GM23338 (cell line): Measurements from ENCODE around the gene C5orf24. TPM values are rescaled to one million over a fixed set of nuclear protein-coding genes. Genes with fewer than 3 reads are reported as not detected.

Experiments used
- ATAC-seq: fragments of 200-7000 bp; cut with Tn5 transposase; 3 replicates; pipeline ENCODE4 v1.9.1; 2020
- DNase-seq: peaks from one replicate; pipeline ENCODE4 v3.0.0-alpha.2; 2015; ENCODE audit warnings: low spot score
- H2AFZ ChIP-seq: fragments of 200-600 bp; sonication (generic); 2 replicates; pipeline ENCODE4 v1.8.0; 2016; ENCODE audit warnings: antibody characterized with exemption, mild to moderate bottlenecking, moderate library complexity
- H3F3A ChIP-seq: fragments of 200-600 bp; sonication (generic); replicated peaks from 2 replicates; pipeline ENCODE4 v1.8.0; 2017; ENCODE audit warnings: antibody characterized with exemption, mixed run types, low read depth
- H3K27ac ChIP-seq: fragments of 200-600 bp; sonication (generic); 2 replicates; pipeline ENCODE4 v1.6.1; 2016; ENCODE audit warnings: low read depth
- H3K27me3 ChIP-seq: fragments of 200-600 bp; sonication (generic); 2 replicates; pipeline ENCODE4 v1.8.0; 2016; ENCODE audit warnings: mild to moderate bottlenecking, mixed run types, moderate library complexity; ENCODE audit not compliant: insufficient read depth
- H3K36me3 ChIP-seq: fragments of 200-600 bp; sonication (generic); 2 replicates; pipeline ENCODE4 v1.8.0; 2016; ENCODE audit warnings: mild to moderate bottlenecking; ENCODE audit not compliant: insufficient read depth
- H3K4me1 ChIP-seq: fragments of 200-600 bp; sonication (generic); 2 replicates; pipeline ENCODE4 v1.8.0; 2016; ENCODE audit warnings: mild to moderate bottlenecking, moderate library complexity; ENCODE audit not compliant: insufficient read depth
- H3K4me2 ChIP-seq: fragments of 200-600 bp; sonication (generic); 2 replicates; pipeline ENCODE4 v1.7.1; 2017; ENCODE audit warnings: mixed run types
- H3K4me3 ChIP-seq: fragments of 200-600 bp; sonication (generic); 2 replicates; pipeline ENCODE4 v1.6.1; 2016; ENCODE audit warnings: mixed run types
- H3K79me2 ChIP-seq: fragments of 200-600 bp; sonication (generic); replicated peaks from 2 replicates; pipeline ENCODE4 v1.8.0; 2017; ENCODE audit warnings: mild to moderate bottlenecking; ENCODE audit not compliant: insufficient read depth
- H3K9me2 ChIP-seq: fragments of 200-600 bp; sonication (generic); 2 replicates; pipeline ENCODE4 v1.8.0; 2017; ENCODE audit not compliant: insufficient read depth
- H4K20me1 ChIP-seq: fragments of 200-600 bp; sonication (generic); replicated peaks from 2 replicates; pipeline ENCODE4 v1.8.0; 2017; ENCODE audit warnings: mild to moderate bottlenecking; ENCODE audit not compliant: insufficient read depth
- H3K27ac Mint-ChIP-seq: 2 replicates; pipeline ENCODE4 v1.8.0; 2020; ENCODE audit warnings: inconsistent platforms, mild to moderate bottlenecking, moderate library complexity, mixed read lengths
- H3K27me3 Mint-ChIP-seq: 3 replicates; pipeline ENCODE4 v1.8.0; 2022; ENCODE audit warnings: low read depth, mild to moderate bottlenecking, moderate library complexity, mixed read lengths, inconsistent platforms; ENCODE audit not compliant: insufficient read depth, poor library complexity
- H3K36me3 Mint-ChIP-seq: 3 replicates; pipeline ENCODE4 v1.8.0; 2021; ENCODE audit warnings: low read depth, mild to moderate bottlenecking, inconsistent platforms, moderate library complexity, mixed read lengths
- H3K4me1 Mint-ChIP-seq: 3 replicates; pipeline ENCODE4 v1.8.0; 2020; ENCODE audit warnings: mild to moderate bottlenecking, inconsistent platforms, mixed read lengths
- H3K4me3 Mint-ChIP-seq: 3 replicates; pipeline ENCODE4 v1.8.0; 2021; ENCODE audit warnings: moderate library complexity, mild to moderate bottlenecking, inconsistent platforms, mixed read lengths
- H3K9me3 Mint-ChIP-seq: 3 replicates; pipeline ENCODE4 v1.8.0; 2020; ENCODE audit warnings: moderate library complexity, mild to moderate bottlenecking, inconsistent platforms, mixed read lengths
- CREB1 ChIP-seq: fragments of 250-450 bp; sonication (Bioruptor Pico); IDR thresholded peaks from 2 replicates; pipeline ENCODE4 v1.5.0; 2020; ENCODE audit warnings: low read depth, mild to moderate bottlenecking, moderate library complexity
- EZH2phosphoT487 ChIP-seq: fragments of 200-600 bp; sonication (generic); IDR thresholded peaks from one replicate; pipeline ENCODE4 v1.8.1; 2018; ENCODE audit warnings: antibody characterized with exemption; ENCODE audit not compliant: unreplicated experiment
- JUNB ChIP-seq: IDR thresholded peaks from one replicate; pipeline ENCODE4 v1.6.1; 2016; ENCODE audit warnings: antibody characterized with exemption; ENCODE audit not compliant: unreplicated experiment
- POLR2AphosphoS5 ChIP-seq: IDR thresholded peaks from 2 replicates; pipeline ENCODE4 v1.6.1; 2016; ENCODE audit warnings: antibody characterized with exemption, low read depth
- ZNF114 ChIP-seq: fragments of 250-450 bp; sonication (Bioruptor Pico); IDR thresholded peaks from 2 replicates; pipeline ENCODE4 v1.5.0; 2020; ENCODE audit warnings: mild to moderate bottlenecking, moderate library complexity
- ZNF331 ChIP-seq: fragments of 250-450 bp; sonication (Bioruptor Pico); IDR thresholded peaks from 2 replicates; pipeline ENCODE4 v1.5.0; 2020; ENCODE audit warnings: low read depth, mild to moderate bottlenecking, moderate library complexity
- polyA plus RNA-seq: library from polyadenylated mRNA; unstranded; fragments of >200 nt; fragmentation: Nextera tagmentation; extraction: Ambion mirVana; gene quantifications from 2 replicates; pipeline ENCODE4 v1.2.1, GENCODE V29; 2016
- total RNA-seq: library from RNA; depleted of rRNA; stranded (reverse); fragments of >200 nt; shearing (Covaris generic); gene quantifications from 2 replicates; pipeline ENCODE4 v1.2.3, GENCODE V29; 2014
- TF ChIP-seq, protein P1 (sequence below): IDR thresholded peaks from 2 replicates; pipeline ENCODE4 v1.6.1; 2016; ENCODE audit warnings: antibody characterized with exemption
- TF ChIP-seq, protein P2 (sequence below), 2 experiments: fragments of 200-600 bp in 1 of 2; sonication (generic) in 1 of 2; conservative IDR thresholded peaks; 2 replicates each; pipeline versions ENCODE4 v1.5.1 to v1.6.1; 2016 to 2017; ENCODE audit warnings: antibody characterized with exemption in 2 of 2, low read depth in 2 of 2, mild to moderate bottlenecking in 2 of 2, moderate library complexity in 1 of 2
- TF ChIP-seq, protein P3 (sequence below): IDR thresholded peaks from one replicate; pipeline ENCODE4 v1.6.1; 2018; ENCODE audit warnings: antibody characterized with exemption; ENCODE audit not compliant: unreplicated experiment

Gene C5orf24
- total and polyA plus RNA-seq, 2 experiments from 2014 or later, result 14.6 to 21.1 TPM

DNA sequence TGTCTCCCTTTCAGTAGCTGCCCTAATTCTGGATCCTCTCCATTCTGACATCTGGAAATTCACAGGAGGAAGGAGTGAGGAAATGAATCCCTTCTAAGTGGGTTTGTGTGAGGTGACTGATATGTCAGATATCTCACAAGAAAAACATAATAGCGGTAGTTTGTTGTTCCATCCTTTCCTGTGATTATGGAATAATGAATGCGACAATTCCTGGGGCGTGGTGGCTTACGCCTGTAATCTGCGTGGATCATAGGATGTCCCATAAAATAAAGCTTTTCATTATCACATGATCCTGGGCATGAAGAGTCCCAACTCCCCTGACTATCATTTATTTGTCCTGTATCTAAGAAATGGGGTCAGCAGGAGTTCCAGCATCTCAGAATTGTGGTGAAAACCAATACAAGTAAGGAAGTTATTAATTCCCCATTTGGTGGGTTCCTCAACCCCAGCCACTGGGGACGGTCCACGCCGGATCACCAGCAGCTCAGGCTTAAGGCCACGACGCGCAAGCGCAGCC, 375 bp upstream of the C5orf24 start:
- peak overlapping the region; percentile 85 for H3K4me3 ChIP-seq
- H3K36me3 ChIP-seq, result no peaks in the 10 kb centered on the region; the same call in 1 of the 2 replicates
- no peaks in the 10 kb centered on the region for H3K9me2 ChIP-seq
- H3K4me3 Mint-ChIP-seq, result peak overlapping the region; percentile 87
- H3K4me1 ChIP-seq, result peaks cover 8% of the 10 kb centered on the region; the same call in 1 of the 2 replicates
- H3K27ac Mint-ChIP-seq, result peak overlapping the region; percentile 90
- no peaks in the 10 kb centered on the region for H3K27me3 ChIP-seq
- peaks cover 2% of the 10 kb centered on the region for H3K4me1 Mint-ChIP-seq
- H3K27ac ChIP-seq, result peak overlapping the region; percentile 88; the same call in 1 of the 2 replicates
- H3K27me3 Mint-ChIP-seq, result peaks cover 12% of the 10 kb centered on the region
- ATAC-seq, result no peak
- 0 out of 2 replicates have a peak, but pooled peaks cover 5% of the 10 kb centered on the region for H4K20me1 ChIP-seq
- H3K36me3 Mint-ChIP-seq, result peaks cover 8% of the 10 kb centered on the region
- peak overlapping the region; percentile 52 for H2AFZ ChIP-seq
- TF ChIP-seq JUNB (no peak), CREB1 (CRISPR knock-in tag) (no peak), ZNF114 (CRISPR knock-in tag) (no peak), EZH2phosphoT487 (no peak)
- TF ChIP-seq, protein P1, sequence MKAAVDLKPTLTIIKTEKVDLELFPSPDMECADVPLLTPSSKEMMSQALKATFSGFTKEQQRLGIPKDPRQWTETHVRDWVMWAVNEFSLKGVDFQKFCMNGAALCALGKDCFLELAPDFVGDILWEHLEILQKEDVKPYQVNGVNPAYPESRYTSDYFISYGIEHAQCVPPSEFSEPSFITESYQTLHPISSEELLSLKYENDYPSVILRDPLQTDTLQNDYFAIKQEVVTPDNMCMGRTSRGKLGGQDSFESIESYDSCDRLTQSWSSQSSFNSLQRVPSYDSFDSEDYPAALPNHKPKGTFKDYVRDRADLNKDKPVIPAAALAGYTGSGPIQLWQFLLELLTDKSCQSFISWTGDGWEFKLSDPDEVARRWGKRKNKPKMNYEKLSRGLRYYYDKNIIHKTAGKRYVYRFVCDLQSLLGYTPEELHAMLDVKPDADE, result no peak
- TF ChIP-seq, protein P2, sequence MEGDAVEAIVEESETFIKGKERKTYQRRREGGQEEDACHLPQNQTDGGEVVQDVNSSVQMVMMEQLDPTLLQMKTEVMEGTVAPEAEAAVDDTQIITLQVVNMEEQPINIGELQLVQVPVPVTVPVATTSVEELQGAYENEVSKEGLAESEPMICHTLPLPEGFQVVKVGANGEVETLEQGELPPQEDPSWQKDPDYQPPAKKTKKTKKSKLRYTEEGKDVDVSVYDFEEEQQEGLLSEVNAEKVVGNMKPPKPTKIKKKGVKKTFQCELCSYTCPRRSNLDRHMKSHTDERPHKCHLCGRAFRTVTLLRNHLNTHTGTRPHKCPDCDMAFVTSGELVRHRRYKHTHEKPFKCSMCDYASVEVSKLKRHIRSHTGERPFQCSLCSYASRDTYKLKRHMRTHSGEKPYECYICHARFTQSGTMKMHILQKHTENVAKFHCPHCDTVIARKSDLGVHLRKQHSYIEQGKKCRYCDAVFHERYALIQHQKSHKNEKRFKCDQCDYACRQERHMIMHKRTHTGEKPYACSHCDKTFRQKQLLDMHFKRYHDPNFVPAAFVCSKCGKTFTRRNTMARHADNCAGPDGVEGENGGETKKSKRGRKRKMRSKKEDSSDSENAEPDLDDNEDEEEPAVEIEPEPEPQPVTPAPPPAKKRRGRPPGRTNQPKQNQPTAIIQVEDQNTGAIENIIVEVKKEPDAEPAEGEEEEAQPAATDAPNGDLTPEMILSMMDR (conservative IDR thresholded peaks at IDR 0.05; ENCODE audit: low read depth in 2 of 2), result no peak
- H3K4me2 ChIP-seq, result peak overlapping the region; percentile 88
- DNase-seq, result no peak
- H3F3A ChIP-seq, result peaks cover 30% of the 10 kb centered on the region
- H3K9me3 Mint-ChIP-seq, result no peaks in the 10 kb centered on the region
- peaks cover 19% of the 10 kb centered on the region for H3K79me2 ChIP-seq

DNA sequence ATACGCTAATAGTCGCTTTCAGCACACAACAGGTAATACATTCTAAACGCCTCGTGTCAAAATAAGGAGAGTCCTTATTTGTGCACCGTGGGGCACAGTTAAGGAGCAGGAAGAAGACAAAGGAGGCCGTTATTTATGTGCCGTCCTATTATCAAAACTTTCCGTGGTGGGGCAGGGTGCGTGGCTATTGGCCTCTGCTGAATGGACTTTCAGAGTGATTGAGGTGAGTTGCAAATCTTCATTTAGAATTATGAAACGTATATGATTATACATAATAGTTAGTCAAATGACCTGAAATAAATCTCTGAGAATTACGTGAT, 833 bp downstream of the C5orf24 start:
- Histone ChIP-seq H3K9me2 (no peaks in the 10 kb centered on the region), H3K36me3 (no peaks in the 10 kb centered on the region; the same call in 1 of the 2 replicates), H4K20me1 (0 out of 2 replicates have a peak, but pooled peaks cover 8% of the 10 kb centered on the region), H3K27ac (peak overlapping the region; percentile 88), H3K79me2 (peaks cover 19% of the 10 kb centered on the region), H3K4me2 (peak overlapping the region; percentile 88), H3K4me3 (peak overlapping the region; percentile 85), H2AFZ (peak overlapping the region; percentile 81), H3K4me1 (peaks cover 8% of the 10 kb centered on the region; the same call in 1 of the 2 replicates), H3K27me3 (no peaks in the 10 kb centered on the region), H3F3A (peaks cover 30% of the 10 kb centered on the region)
- peaks cover 14% of the 10 kb centered on the region for H3K27me3 Mint-ChIP-seq
- peaks cover 8% of the 10 kb centered on the region; the same call in 2 of the 3 replicates for H3K36me3 Mint-ChIP-seq
- peak overlapping the region; percentile 87 for H3K27ac Mint-ChIP-seq
- H3K9me3 Mint-ChIP-seq, result no peaks in the 10 kb centered on the region
- peaks cover 2% of the 10 kb centered on the region for H3K4me1 Mint-ChIP-seq
- ATAC-seq (peak; percentile 1), DNase-seq (no peak)
- peak overlapping the region; percentile 87 for H3K4me3 Mint-ChIP-seq
- TF ChIP-seq POLR2AphosphoS5, result no peak
- no peak for TF ChIP-seq ZNF331 (CRISPR knock-in tag)
- TF ChIP-seq, protein P3, sequence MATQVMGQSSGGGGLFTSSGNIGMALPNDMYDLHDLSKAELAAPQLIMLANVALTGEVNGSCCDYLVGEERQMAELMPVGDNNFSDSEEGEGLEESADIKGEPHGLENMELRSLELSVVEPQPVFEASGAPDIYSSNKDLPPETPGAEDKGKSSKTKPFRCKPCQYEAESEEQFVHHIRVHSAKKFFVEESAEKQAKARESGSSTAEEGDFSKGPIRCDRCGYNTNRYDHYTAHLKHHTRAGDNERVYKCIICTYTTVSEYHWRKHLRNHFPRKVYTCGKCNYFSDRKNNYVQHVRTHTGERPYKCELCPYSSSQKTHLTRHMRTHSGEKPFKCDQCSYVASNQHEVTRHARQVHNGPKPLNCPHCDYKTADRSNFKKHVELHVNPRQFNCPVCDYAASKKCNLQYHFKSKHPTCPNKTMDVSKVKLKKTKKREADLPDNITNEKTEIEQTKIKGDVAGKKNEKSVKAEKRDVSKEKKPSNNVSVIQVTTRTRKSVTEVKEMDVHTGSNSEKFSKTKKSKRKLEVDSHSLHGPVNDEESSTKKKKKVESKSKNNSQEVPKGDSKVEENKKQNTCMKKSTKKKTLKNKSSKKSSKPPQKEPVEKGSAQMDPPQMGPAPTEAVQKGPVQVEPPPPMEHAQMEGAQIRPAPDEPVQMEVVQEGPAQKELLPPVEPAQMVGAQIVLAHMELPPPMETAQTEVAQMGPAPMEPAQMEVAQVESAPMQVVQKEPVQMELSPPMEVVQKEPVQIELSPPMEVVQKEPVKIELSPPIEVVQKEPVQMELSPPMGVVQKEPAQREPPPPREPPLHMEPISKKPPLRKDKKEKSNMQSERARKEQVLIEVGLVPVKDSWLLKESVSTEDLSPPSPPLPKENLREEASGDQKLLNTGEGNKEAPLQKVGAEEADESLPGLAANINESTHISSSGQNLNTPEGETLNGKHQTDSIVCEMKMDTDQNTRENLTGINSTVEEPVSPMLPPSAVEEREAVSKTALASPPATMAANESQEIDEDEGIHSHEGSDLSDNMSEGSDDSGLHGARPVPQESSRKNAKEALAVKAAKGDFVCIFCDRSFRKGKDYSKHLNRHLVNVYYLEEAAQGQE, result no peak
